ENCODE data around the gene CARD9.
"Not testable (repeated sequence)": the region's sequence is repeated elsewhere in the genome, so short reads cannot be mapped to it uniquely, and the experiment has no call there.

DNA sequence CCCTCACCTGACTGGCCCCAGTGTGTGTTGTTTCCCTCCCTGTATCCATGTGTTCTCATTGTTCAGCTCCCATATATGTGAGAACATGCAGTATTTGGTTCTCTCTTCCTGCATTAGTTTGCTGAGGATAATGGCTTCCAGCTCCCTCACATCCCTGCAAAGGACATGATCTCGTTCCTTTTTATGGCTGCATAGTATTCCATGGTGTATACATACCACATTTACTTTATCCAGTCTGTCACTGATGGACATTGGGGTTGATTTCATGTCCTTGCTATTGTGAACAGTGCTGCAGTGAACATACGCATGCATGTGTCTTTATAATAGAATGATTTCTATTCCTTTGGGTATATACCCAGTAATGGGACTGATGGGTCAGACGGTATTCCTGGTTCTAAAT lies 53.5 kb downstream of the CARD9 start:
- TF ChIP-seq, protein P1, sequence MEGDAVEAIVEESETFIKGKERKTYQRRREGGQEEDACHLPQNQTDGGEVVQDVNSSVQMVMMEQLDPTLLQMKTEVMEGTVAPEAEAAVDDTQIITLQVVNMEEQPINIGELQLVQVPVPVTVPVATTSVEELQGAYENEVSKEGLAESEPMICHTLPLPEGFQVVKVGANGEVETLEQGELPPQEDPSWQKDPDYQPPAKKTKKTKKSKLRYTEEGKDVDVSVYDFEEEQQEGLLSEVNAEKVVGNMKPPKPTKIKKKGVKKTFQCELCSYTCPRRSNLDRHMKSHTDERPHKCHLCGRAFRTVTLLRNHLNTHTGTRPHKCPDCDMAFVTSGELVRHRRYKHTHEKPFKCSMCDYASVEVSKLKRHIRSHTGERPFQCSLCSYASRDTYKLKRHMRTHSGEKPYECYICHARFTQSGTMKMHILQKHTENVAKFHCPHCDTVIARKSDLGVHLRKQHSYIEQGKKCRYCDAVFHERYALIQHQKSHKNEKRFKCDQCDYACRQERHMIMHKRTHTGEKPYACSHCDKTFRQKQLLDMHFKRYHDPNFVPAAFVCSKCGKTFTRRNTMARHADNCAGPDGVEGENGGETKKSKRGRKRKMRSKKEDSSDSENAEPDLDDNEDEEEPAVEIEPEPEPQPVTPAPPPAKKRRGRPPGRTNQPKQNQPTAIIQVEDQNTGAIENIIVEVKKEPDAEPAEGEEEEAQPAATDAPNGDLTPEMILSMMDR (IDR thresholded peaks at IDR 0.05; ENCODE audit: control extremely low read depth in 1 of 3, insufficient read depth in 1 of 3, low read depth in 1 of 3, low read length in 3 of 3): not testable (repeated sequence)
- not testable (repeated sequence) for TF ChIP-seq POLR2A (IDR thresholded peaks at IDR 0.05; ENCODE audit: control extremely low read depth in 1 of 2, low read depth in 2 of 2, low read length in 2 of 2); EP300 (IDR thresholded peaks at IDR 0.05; ENCODE audit: borderline replicate concordance in 1 of 2, low read depth in 2 of 2, low read length in 2 of 2); SP1 (IDR thresholded peaks at IDR 0.05; ENCODE audit: low read depth, low read length); EZH2 (IDR thresholded peaks at IDR 0.05; ENCODE audit: low read depth, low read length, severe bottlenecking); RAD21 (IDR thresholded peaks at IDR 0.05 in 1 of 2, conservative IDR thresholded peaks at IDR 0.05 in 1 of 2; ENCODE audit: low read depth in 2 of 2, low read length in 2 of 2); POLR2AphosphoS5 (IDR thresholded peaks at IDR 0.05; ENCODE audit: low read depth, low read length); CREB1 (IDR thresholded peaks at IDR 0.05); BRCA1 (IDR thresholded peaks at IDR 0.05; ENCODE audit: low read depth, low read length); TEAD4 (IDR thresholded peaks at IDR 0.05; ENCODE audit: low read depth, low read length); YY1 (IDR thresholded peaks at IDR 0.05; ENCODE audit: low read depth, low read length); TAF7 (optimal IDR thresholded peaks at IDR 0.05; ENCODE audit: borderline replicate concordance, low read depth, low read length)
- TF ChIP-seq, protein P2, sequence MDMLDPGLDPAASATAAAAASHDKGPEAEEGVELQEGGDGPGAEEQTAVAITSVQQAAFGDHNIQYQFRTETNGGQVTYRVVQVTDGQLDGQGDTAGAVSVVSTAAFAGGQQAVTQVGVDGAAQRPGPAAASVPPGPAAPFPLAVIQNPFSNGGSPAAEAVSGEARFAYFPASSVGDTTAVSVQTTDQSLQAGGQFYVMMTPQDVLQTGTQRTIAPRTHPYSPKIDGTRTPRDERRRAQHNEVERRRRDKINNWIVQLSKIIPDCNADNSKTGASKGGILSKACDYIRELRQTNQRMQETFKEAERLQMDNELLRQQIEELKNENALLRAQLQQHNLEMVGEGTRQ (IDR thresholded peaks at IDR 0.05; ENCODE audit: low read length): not testable (repeated sequence)
- TF ChIP-seq, protein P3, sequence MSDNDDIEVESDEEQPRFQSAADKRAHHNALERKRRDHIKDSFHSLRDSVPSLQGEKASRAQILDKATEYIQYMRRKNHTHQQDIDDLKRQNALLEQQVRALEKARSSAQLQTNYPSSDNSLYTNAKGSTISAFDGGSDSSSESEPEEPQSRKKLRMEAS (IDR thresholded peaks at IDR 0.05): not testable (repeated sequence)
